Mesothelial cell of epicardium (in vitro differentiated cells): ENCODE results near the gene TREX2. TPM values are rescaled to one million over a fixed set of nuclear protein-coding genes. Genes with fewer than 3 reads are reported as not detected.

Experiments
- DNase-seq, 2 experiments: peaks; one replicate each; pipeline ENCODE4 v3.0.0; 2021; ENCODE audit warnings: low spot score in 2 of 2; ENCODE audit not compliant: unreplicated experiment in 2 of 2
- H3K27ac Mint-ChIP-seq: 2 replicates; pipeline ENCODE4 v1.8.0; 2021; ENCODE audit warnings: mixed read lengths
- H3K27me3 Mint-ChIP-seq: 2 replicates; pipeline ENCODE4 v1.8.0; 2021; ENCODE audit warnings: low read depth, mixed read lengths
- H3K36me3 Mint-ChIP-seq: 2 replicates; pipeline ENCODE4 v1.8.0; 2021; ENCODE audit warnings: mixed read lengths
- H3K4me1 Mint-ChIP-seq: 2 replicates; pipeline ENCODE4 v1.8.0; 2021; ENCODE audit warnings: mixed read lengths
- H3K4me3 Mint-ChIP-seq: 2 replicates; pipeline ENCODE4 v1.8.0; 2021; ENCODE audit warnings: mild to moderate bottlenecking, moderate library complexity, mixed read lengths
- H3K9me3 Mint-ChIP-seq: 2 replicates; pipeline ENCODE4 v1.8.0; 2021; ENCODE audit warnings: mixed read lengths
- CTCF ChIP-seq: fragments of 200-600 bp; sonication (generic); IDR thresholded peaks from one replicate; pipeline ENCODE4 v1.5.0; 2021; ENCODE audit warnings: antibody characterized with exemption; ENCODE audit not compliant: unreplicated experiment
- total RNA-seq: library from RNA; stranded (reverse); gene quantifications from 3 replicates; pipeline ENCODE4 v1.2.1, GENCODE V29; 2021

TREX2 gene
- total RNA-seq, 1 donor from 2014 or later, result 0.83 TPM

GRCh38 chrX:153457827-153458466 lies 12.1 kb upstream of the TREX2 start:
- Mint-ChIP-seq H3K27me3 (no peaks in the 10 kb centered on the region), H3K9me3 (peaks cover 11% of the 10 kb centered on the region), H3K4me3 (no peak overlapping the region), H3K36me3 (peaks cover 14% of the 10 kb centered on the region), H3K27ac (no peak overlapping the region), H3K4me1 (peaks cover 4% of the 10 kb centered on the region)
- DNase-seq, result no peak
- TF ChIP-seq CTCF, result no peak

GRCh38 chrX:153457136-153457825 lies 11.4 kb upstream of the TREX2 start:
- Mint-ChIP-seq H3K9me3 (peaks cover 11% of the 10 kb centered on the region), H3K27me3 (no peaks in the 10 kb centered on the region), H3K4me3 (no peak overlapping the region), H3K27ac (no peak overlapping the region), H3K4me1 (peaks cover 4% of the 10 kb centered on the region), H3K36me3 (peaks cover 14% of the 10 kb centered on the region)
- no peak for TF ChIP-seq CTCF
- DNase-seq, result no peak

GRCh38 chrX:153456704-153457103 lies 10.8 kb upstream of the TREX2 start:
- Mint-ChIP-seq H3K4me1 (peaks cover 4% of the 10 kb centered on the region), H3K9me3 (peaks cover 9% of the 10 kb centered on the region), H3K4me3 (no peak overlapping the region), H3K27me3 (no peaks in the 10 kb centered on the region), H3K27ac (no peak overlapping the region), H3K36me3 (peaks cover 13% of the 10 kb centered on the region)
- DNase-seq, result no peak
- TF ChIP-seq CTCF, result no peak

- Mint-ChIP-seq H3K27me3 (no peaks in the 10 kb centered on the region), H3K9me3 (peaks cover 6% of the 10 kb centered on the region), H3K27ac (no peak overlapping the region), H3K4me3 (no peak overlapping the region), H3K4me1 (peaks cover 4% of the 10 kb centered on the region), H3K36me3 (peaks cover 10% of the 10 kb centered on the region)
- DNase-seq, result no peak
- no peak for TF ChIP-seq CTCF
Observed at GRCh38 chrX:153456161-153456560, 10.3 kb upstream of the TREX2 start.

GRCh38 chrX:153455571-153455970 lies 9.7 kb upstream of the TREX2 start:
- no peaks in the 10 kb centered on the region for H3K27me3 Mint-ChIP-seq
- H3K36me3 Mint-ChIP-seq, result peaks cover 10% of the 10 kb centered on the region
- DNase-seq, result no peak
- peaks cover 4% of the 10 kb centered on the region for H3K4me1 Mint-ChIP-seq
- no peak overlapping the region for H3K27ac Mint-ChIP-seq
- TF ChIP-seq CTCF, result no peak
- no peak overlapping the region for H3K4me3 Mint-ChIP-seq
- H3K9me3 Mint-ChIP-seq, result peaks cover 6% of the 10 kb centered on the region
